Tibial artery (tissue), 4 donors: ENCODE results near the gene IL3.

Source experiments
- DNase-seq, 2 donors: peaks; one replicate each; pipeline ENCODE4 v3.0.0-alpha.2; 2019
- H3K27ac ChIP-seq, 2 donors: fragments of 200-600 bp; sonication (generic) in 1 of 2; 1 replicate in 1 of 2; 2 replicates in 1 of 2; pipeline ENCODE4 v1.5.1; 2018 to 2019; ENCODE audit warnings: mild to moderate bottlenecking in 1 of 2
- H3K27me3 ChIP-seq, 2 donors: fragments of 200-600 bp; sonication (generic) in 1 of 2; one replicate each; pipeline versions ENCODE4 v1.5.1 to v1.6.0; 2016 to 2019
- H3K36me3 ChIP-seq, 3 donors: fragments of 200-600 bp; sonication (generic) in 2 of 3; one replicate each; pipeline ENCODE4 v1.5.1; 2016 to 2019; ENCODE audit warnings: mild to moderate bottlenecking in 2 of 3
- H3K4me1 ChIP-seq, 4 donors: fragments of 200-600 bp; sonication (generic) in 2 of 4; 1 replicate in 3 of 4; 2 replicates in 1 of 4; pipeline ENCODE4 v1.5.1; 2016 to 2019
- H3K4me3 ChIP-seq, 2 donors: fragments of 200-600 bp; sonication (generic) in 1 of 2; 1 replicate in 1 of 2; 2 replicates in 1 of 2; pipeline ENCODE4 v1.5.1; 2018 to 2019; ENCODE audit warnings: mild to moderate bottlenecking in 2 of 2
- H3K9me3 ChIP-seq, 3 donors: fragments of 200-600 bp; sonication (generic) in 1 of 3; one replicate each; pipeline ENCODE4 v1.5.1; 2016 to 2019
- intact Hi-C: fragments of 100-400 bp; cut with DNase I; formaldehyde crosslinking; loops from one replicate; pipeline ENCODE4 v1.15.0; 2023; ENCODE audit warnings: low total_unique reads
- TF ChIP-seq, protein P1 (sequence below), 2 experiments: fragments of 200-600 bp in 1 of 2; fragments of 450-650 bp in 1 of 2; IDR thresholded peaks; one replicate each; pipeline ENCODE4 v1.5.1; 2017 to 2019; ENCODE audit warnings: antibody characterized with exemption in 2 of 2, mild to moderate bottlenecking in 1 of 2, moderate library complexity in 1 of 2

The IL3 gene

DNA sequence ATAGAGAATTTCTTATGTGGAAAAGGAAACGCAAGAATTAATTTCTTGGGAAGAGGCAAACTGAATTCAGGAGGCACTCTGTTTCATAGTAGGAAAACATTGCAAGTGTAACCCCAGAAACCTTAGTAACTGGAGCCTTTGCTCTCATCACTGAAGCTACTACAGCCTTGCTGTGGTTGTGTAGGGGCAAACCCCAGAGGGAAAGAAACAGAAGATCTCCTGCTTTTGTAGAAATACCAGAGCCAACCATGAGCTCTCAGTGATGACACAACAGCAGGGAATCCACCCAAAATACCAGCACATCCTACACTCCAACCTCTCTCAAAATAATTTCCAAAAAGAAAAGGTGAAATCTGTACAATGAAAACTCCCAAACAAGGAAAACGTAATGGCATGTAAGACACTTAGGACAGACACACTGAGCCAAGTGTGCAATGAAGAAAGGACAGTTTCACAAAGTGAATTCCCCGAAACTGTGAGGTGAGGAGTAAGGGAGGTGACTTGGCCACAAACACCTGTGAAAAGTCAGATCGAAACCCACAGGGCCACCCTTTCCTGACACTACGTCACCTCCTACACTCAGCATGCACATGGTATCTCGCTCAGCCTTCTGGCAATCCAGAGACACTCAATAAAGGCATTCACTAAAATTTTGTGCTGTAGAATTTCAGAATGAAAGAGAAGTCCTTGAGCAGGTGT lies 40.4 kb upstream of the IL3 start:
- H3K36me3 ChIP-seq, result no peaks in the 10 kb centered on the region
- DNase-seq, result no peak
- H3K4me3 ChIP-seq, result no peak overlapping the region
- peaks cover 0 to 28% of the 10 kb centered on the region in 2 donors for H3K27me3 ChIP-seq
- intact Hi-C loops, result no loop called here
- H3K4me1 ChIP-seq, result no peaks in the 10 kb centered on the region
- TF ChIP-seq, protein P1, sequence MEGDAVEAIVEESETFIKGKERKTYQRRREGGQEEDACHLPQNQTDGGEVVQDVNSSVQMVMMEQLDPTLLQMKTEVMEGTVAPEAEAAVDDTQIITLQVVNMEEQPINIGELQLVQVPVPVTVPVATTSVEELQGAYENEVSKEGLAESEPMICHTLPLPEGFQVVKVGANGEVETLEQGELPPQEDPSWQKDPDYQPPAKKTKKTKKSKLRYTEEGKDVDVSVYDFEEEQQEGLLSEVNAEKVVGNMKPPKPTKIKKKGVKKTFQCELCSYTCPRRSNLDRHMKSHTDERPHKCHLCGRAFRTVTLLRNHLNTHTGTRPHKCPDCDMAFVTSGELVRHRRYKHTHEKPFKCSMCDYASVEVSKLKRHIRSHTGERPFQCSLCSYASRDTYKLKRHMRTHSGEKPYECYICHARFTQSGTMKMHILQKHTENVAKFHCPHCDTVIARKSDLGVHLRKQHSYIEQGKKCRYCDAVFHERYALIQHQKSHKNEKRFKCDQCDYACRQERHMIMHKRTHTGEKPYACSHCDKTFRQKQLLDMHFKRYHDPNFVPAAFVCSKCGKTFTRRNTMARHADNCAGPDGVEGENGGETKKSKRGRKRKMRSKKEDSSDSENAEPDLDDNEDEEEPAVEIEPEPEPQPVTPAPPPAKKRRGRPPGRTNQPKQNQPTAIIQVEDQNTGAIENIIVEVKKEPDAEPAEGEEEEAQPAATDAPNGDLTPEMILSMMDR (IDR thresholded peaks at IDR 0.05), result no peak
- no peaks in the 10 kb centered on the region for H3K9me3 ChIP-seq
- no peak overlapping the region for H3K27ac ChIP-seq

DNA sequence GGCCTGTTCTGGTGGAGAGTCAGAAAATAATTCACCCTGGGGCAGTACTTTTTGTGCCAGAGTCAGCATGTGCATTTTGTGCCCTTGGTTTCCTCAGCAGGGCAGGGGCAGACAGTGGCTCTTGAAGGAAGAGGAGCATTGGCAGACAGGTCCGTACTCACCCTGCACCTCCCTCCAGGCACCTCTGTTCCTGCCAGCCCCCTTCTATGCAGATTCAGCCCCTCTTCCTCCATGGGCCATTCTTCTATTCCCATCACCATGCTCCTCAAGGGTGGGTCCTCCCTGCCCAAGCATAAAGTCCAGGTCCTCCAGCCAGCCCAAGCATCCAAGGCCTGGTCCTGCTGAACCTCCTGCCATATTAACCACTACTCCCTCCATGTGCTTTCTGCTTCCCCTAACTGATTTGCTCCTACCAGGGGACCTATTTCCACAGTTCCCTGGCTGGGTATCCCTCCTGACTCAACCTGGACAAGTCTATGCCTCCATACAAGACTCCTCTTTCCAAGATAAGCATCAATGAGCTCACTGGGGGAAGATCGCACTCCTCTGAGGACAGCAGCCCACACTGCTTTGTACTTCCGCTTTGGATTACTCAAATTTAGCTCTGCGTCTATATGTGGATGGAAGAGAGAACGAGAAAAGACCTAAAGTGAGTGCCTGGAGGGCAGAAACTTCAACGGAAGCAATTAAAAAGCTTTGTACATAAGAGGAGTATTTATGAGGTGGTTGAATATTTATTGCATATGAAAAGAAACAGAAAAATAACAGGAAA lies 39.7 kb upstream of the IL3 start:
- Histone ChIP-seq H3K27me3 (peaks cover 0 to 24% of the 10 kb centered on the region in 2 donors), H3K4me3 (no peak overlapping the region), H3K27ac (no peak overlapping the region), H3K36me3 (no peaks in the 10 kb centered on the region), H3K4me1 (no peaks in the 10 kb centered on the region), H3K9me3 (no peaks in the 10 kb centered on the region)
- intact Hi-C loops, result no loop called here
- TF ChIP-seq, protein P1 (IDR thresholded peaks at IDR 0.05), result no peak
- DNase-seq, result no peak

DNA sequence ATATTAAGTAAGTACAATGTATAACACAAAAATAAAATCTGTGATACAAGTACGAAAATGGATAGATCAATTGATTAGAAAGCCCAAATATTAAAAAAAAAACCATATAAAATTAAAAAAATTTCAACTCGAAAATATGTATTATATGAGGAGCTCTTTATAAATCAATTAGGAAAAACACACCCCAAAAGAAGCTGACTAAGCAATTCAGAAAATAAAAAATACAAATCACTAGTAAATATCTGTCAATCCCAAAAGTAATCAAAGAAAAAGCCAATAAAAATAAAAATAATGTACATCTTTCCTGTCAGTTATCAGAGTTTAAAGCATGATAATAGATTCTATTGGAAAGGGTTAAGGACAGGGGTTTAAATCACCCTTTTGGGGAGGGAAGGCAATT lies 38.8 kb upstream of the IL3 start:
- H3K9me3 ChIP-seq, result no peaks in the 10 kb centered on the region
- H3K36me3 ChIP-seq, result no peaks in the 10 kb centered on the region
- H3K27me3 ChIP-seq, result peaks cover 0 to 21% of the 10 kb centered on the region in 2 donors
- no peak for DNase-seq
- TF ChIP-seq, protein P1 (IDR thresholded peaks at IDR 0.05), result no peak
- no peaks in the 10 kb centered on the region for H3K4me1 ChIP-seq
- H3K27ac ChIP-seq, result no peak overlapping the region
- intact Hi-C loops, result no loop called here
- H3K4me3 ChIP-seq, result no peak overlapping the region

DNA sequence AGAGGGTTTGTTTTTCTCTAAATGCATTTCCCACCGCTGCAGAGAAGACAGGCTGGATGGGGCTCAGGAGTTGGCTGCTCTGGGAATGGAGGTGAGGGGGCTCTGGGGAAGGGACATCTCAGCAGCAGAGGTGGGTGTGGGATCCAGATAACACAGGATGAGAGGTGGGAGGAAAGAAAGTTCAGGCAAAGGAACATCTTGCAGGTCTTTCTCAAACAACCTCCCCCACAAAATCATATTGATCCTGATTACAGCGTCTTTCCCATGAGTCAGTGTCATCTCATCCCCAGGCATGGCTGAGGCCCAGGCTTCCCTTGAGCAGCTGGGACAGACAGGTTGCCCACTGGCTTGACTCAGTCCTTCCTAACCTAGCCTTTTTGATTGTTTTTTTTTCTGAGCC lies 37.7 kb upstream of the IL3 start:
- Histone ChIP-seq H3K27ac (no peak overlapping the region), H3K4me3 (no peak overlapping the region), H3K9me3 (no peaks in the 10 kb centered on the region), H3K4me1 (no peaks in the 10 kb centered on the region), H3K36me3 (no peaks in the 10 kb centered on the region), H3K27me3 (peaks cover 0 to 17% of the 10 kb centered on the region in 2 donors)
- intact Hi-C loops, result no loop called here
- DNase-seq, result no peak
- TF ChIP-seq, protein P1 (IDR thresholded peaks at IDR 0.05), result no peak

DNA sequence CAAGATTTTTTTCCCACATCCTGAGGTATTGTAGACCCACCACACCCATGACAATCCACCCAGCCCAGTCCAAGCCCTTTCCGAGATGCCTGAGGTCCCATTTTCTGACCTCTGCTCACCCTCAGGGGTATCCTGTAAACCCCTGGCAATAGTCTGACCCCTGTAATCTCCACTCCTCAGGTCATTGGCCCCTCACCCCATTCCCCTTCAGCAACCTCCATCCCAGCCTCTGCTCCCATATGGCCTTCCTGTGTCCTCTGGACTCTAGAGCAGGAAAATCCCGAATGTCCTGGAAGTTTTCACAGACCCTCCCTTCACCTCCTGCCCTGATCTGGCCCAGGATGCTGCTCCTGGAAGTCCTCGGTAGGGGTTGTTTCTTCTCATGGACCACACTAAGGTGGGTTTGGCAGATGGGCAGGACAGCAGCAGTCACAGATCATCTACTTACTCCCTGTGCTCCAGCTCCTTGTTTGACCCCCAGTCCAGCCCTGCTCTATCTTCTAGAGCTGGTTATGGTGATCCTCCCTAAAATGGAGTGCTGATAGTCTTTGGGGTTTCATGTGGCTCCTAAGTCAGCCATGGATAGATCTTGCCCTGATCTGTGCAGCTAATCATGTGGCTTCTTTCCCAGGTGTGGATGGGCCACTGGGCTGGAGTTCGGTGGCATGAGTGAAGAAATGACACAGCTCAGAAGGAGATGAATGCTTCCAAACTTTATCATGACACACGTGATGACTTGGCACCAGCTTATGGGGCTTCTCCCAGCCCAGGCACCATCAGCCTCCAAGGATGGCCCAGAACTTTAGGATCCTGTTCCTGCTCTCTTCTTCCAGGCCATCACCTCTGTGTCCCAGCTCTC lies 37.0 kb upstream of the IL3 start:
- H3K36me3 ChIP-seq, result no peaks in the 10 kb centered on the region
- no peak overlapping the region for H3K27ac ChIP-seq
- intact Hi-C loops, result no loop called here
- no peak for DNase-seq
- TF ChIP-seq, protein P1 (IDR thresholded peaks at IDR 0.05), result no peak
- H3K27me3 ChIP-seq, result peaks cover 0 to 10% of the 10 kb centered on the region in 2 donors
- no peaks in the 10 kb centered on the region for H3K9me3 ChIP-seq
- H3K4me1 ChIP-seq, result no peaks in the 10 kb centered on the region
- no peak overlapping the region for H3K4me3 ChIP-seq
